ENCODE data around the gene FKBP15. TPM values are rescaled to one million over a fixed set of nuclear protein-coding genes. Genes with fewer than 3 reads are reported as not detected.

The FKBP15 gene
- total RNA-seq, 1 experiment from 2014 or later, result 23.5 TPM

DNA sequence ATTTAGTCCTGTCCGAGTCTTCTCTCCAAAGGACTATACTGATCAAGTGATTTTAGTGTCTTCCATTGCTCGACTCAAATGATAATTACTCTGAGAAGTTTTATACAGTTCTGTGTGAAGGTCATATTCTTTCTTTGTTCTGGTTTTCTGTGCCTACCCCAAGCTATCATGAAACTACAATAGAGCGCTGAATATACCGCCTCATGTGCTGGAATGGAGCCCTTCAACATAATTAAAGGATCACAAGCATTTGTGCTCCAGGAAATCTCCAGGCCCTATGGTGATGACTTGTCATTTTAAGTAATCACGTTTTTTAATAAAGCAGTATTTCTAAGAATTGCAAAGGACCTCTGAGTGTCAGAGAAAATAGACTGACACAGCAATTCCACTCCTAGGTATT is 81.1 kb downstream of the FKBP15 start:
- CTCF ChIA-PET, result no interaction called here

DNA sequence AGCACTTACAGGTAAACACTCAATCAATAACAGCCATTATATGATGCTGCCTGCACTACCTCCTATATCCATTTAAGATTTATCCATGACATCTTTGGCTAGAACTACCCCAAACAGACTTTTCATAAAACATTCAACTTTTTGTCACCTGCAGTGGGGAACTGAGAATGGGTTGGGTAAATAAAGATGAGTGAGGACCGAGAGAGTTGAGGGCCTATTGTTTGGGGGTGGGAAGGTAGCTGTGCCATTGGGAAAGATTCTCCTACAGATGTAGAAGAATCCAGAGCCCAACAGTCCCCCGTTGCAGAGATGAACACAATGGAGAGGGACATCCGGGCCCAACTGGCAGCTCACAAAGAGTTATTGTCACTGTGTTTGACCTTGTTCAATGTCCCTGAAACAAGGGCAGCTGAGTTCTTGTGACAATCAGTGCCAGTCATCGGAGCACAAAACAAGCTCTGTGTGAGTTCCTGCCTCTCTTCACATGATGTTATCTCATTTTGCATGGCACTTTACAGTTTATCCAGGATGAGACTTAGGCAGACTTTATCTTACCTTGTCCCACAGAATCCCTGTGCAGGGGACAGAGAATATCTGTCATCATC is 81.8 kb downstream of the FKBP15 start:
- intact Hi-C loops (cut with micrococcal nuclease; ENCODE audit: unreplicated experiment), result no loop called here
- no peak for DNase-seq (ENCODE audit: low spot score)
- Histone ChIP-seq H3K4me3 (ENCODE audit: low read depth, low read length, poor library complexity, severe bottlenecking) (no peak overlapping the region), H3K9me3 (ENCODE audit: low read depth, low read length, poor library complexity, severe bottlenecking) (no peaks in the 10 kb centered on the region), H3K27me3 (replicated peaks; ENCODE audit: insufficient read depth, low read depth, low read length, poor library complexity) (peaks cover 9% of the 10 kb centered on the region), H3K27ac (ENCODE audit: low read depth, low read length, poor library complexity, severe bottlenecking) (no peak overlapping the region), H3K36me3 (ENCODE audit: insufficient read depth, low read length, poor library complexity, severe bottlenecking) (no peaks in the 10 kb centered on the region), H3K4me1 (ENCODE audit: insufficient read depth, low read length, poor library complexity, severe bottlenecking) (no peaks in the 10 kb centered on the region)
- TF ChIP-seq, protein P1, sequence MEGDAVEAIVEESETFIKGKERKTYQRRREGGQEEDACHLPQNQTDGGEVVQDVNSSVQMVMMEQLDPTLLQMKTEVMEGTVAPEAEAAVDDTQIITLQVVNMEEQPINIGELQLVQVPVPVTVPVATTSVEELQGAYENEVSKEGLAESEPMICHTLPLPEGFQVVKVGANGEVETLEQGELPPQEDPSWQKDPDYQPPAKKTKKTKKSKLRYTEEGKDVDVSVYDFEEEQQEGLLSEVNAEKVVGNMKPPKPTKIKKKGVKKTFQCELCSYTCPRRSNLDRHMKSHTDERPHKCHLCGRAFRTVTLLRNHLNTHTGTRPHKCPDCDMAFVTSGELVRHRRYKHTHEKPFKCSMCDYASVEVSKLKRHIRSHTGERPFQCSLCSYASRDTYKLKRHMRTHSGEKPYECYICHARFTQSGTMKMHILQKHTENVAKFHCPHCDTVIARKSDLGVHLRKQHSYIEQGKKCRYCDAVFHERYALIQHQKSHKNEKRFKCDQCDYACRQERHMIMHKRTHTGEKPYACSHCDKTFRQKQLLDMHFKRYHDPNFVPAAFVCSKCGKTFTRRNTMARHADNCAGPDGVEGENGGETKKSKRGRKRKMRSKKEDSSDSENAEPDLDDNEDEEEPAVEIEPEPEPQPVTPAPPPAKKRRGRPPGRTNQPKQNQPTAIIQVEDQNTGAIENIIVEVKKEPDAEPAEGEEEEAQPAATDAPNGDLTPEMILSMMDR (conservative IDR thresholded peaks at IDR 0.05; ENCODE audit: low read depth, low read length), result no peak
- no peak for TF ChIP-seq EZH2 (IDR thresholded peaks at IDR 0.05; ENCODE audit: borderline replicate concordance, low read depth, low read length, poor library complexity, severe bottlenecking)
- no TSS peak for BruUV-seq (replicated peaks)
- POLR2A ChIA-PET (ENCODE audit: low non-redundant PET), result no interaction called here
- CTCF ChIA-PET, result no interaction called here

More for the DNA sequence above, 81.1 kb downstream of the FKBP15 start:
- POLR2A ChIA-PET (ENCODE audit: low non-redundant PET), result no interaction called here
- no peaks in the 10 kb centered on the region for H3K36me3 ChIP-seq (ENCODE audit: insufficient read depth, low read length, poor library complexity, severe bottlenecking)
- no peak overlapping the region for H3K4me3 ChIP-seq (ENCODE audit: low read depth, low read length, poor library complexity, severe bottlenecking)
- no peak overlapping the region for H3K27ac ChIP-seq (ENCODE audit: low read depth, low read length, poor library complexity, severe bottlenecking)
- intact Hi-C loops (cut with micrococcal nuclease; ENCODE audit: unreplicated experiment), result no loop called here
- H3K27me3 ChIP-seq (replicated peaks; ENCODE audit: insufficient read depth, low read depth, low read length, poor library complexity), result peaks cover 12% of the 10 kb centered on the region
- H3K4me1 ChIP-seq (ENCODE audit: insufficient read depth, low read length, poor library complexity, severe bottlenecking), result no peaks in the 10 kb centered on the region
- BruUV-seq (replicated peaks), result no TSS peak
- H3K9me3 ChIP-seq (ENCODE audit: low read depth, low read length, poor library complexity, severe bottlenecking), result no peaks in the 10 kb centered on the region
- DNase-seq (ENCODE audit: low spot score), result no peak
- TF ChIP-seq, protein P1 (conservative IDR thresholded peaks at IDR 0.05; ENCODE audit: low read depth, low read length), result no peak
- no peak for TF ChIP-seq EZH2 (IDR thresholded peaks at IDR 0.05; ENCODE audit: borderline replicate concordance, low read depth, low read length, poor library complexity, severe bottlenecking)

DNA sequence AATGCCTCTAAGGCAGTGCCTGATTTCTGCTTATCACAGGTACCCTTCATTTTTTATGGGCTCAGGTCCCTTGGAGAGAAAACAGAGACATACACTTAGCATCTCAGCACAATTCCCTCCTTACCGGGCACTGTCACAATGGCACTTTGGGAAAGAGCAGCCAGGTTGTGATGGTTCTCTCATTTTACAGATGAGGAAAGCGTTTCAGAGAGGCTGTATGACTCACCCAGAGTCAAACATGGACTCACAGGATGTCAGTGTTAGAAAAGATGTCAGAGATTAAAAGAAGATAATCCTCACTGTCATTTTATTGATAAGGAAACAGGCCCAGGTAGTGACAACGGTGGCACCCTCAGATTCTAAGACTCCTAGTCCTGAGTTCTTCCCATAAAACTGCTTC is 82.3 kb downstream of the FKBP15 start:
- CTCF ChIA-PET, result no interaction called here
- intact Hi-C loops (cut with micrococcal nuclease; ENCODE audit: unreplicated experiment), result no loop called here
- Histone ChIP-seq H3K4me3 (ENCODE audit: low read depth, low read length, poor library complexity, severe bottlenecking) (no peak overlapping the region), H3K36me3 (ENCODE audit: insufficient read depth, low read length, poor library complexity, severe bottlenecking) (no peaks in the 10 kb centered on the region), H3K27me3 (replicated peaks; ENCODE audit: insufficient read depth, low read depth, low read length, poor library complexity) (peaks cover 4% of the 10 kb centered on the region), H3K4me1 (ENCODE audit: insufficient read depth, low read length, poor library complexity, severe bottlenecking) (no peaks in the 10 kb centered on the region), H3K27ac (ENCODE audit: low read depth, low read length, poor library complexity, severe bottlenecking) (no peak overlapping the region), H3K9me3 (ENCODE audit: low read depth, low read length, poor library complexity, severe bottlenecking) (no peaks in the 10 kb centered on the region)
- TF ChIP-seq EZH2 (IDR thresholded peaks at IDR 0.05; ENCODE audit: borderline replicate concordance, low read depth, low read length, poor library complexity, severe bottlenecking), result no peak
- TF ChIP-seq, protein P1 (conservative IDR thresholded peaks at IDR 0.05; ENCODE audit: low read depth, low read length), result no peak
- POLR2A ChIA-PET (ENCODE audit: low non-redundant PET), result no interaction called here
- BruUV-seq (replicated peaks), result no TSS peak
- DNase-seq (ENCODE audit: low spot score), result no peak

Measured in A673 (cell line).